IPS-18c (cell line): ENCODE results near the gene EPHA1.
"Not testable (repeated sequence)": the region's sequence is repeated elsewhere in the genome, so short reads cannot be mapped to it uniquely, and the experiment has no call there.

Source experiments
- H3K4me3 ChIP-seq: 2 replicates; pipeline ENCODE4 v1.7.0; 2013; ENCODE audit warnings: low read depth, mild to moderate bottlenecking, low read length, moderate library complexity; ENCODE audit not compliant: insufficient read depth
- H3K9me3 ChIP-seq: one replicate; pipeline ENCODE4 v1.6.1; 2013; ENCODE audit warnings: mild to moderate bottlenecking, low read length, moderate library complexity; ENCODE audit not compliant: control insufficient read depth, insufficient read depth

The EPHA1 gene

DNA sequence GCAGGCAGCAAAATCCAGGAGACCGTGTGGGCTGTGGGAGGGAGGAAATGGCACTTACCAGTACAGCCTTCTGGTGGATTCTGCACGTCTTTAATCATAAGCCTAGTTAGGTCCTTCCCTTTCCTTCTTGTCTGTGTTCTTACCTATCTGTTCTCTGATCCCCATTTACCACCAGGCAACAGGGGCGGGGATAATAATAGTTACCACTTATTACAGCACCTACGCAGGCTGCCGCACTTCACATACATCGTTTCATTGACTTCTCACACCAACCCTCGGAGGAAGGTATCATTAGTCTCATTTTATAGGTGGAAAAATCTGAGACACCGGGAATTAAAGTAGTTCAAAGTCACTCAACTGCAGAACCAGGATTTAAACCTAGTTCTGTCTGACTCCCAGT, 4.5 kb upstream of the EPHA1 start:
- H3K9me3 ChIP-seq, result no peaks in the 10 kb centered on the region
- H3K4me3 ChIP-seq, result no peak overlapping the region

DNA sequence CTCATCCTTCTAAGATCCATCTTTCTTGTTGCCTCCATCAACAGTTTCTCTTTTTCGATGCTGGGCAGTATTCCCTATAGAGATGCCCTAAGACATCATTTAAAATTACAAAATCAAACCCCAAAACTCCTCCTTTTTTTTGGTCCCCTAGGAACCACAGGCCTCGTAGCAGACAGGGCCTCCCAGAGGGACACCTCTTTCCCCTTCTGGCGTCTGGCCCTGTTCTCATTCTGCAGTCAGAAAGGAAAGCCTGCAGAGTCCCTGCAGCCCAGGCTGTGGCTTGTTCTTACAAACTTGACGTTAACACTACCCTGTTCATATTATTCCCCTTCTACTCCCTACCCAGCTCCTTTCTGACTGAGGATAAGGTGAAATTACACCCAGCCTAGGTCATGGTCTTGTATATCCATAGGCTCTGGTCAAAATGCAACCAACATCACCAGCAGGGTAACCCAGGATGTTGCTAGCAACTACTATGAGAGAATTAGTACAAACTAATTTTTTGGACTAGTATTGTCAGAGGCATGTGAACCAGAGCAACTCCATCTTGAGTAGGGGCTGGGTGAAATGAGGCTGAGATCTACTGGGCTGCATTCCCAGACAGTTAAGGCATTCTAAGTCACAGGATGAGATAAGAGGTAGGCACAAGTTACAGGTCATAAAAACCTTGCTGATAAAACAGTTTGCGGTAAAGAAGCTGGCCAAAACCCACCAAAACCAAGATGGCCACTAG, 3.5 kb upstream of the EPHA1 start:
- Histone ChIP-seq H3K9me3 (no peaks in the 10 kb centered on the region), H3K4me3 (no peak overlapping the region)

DNA sequence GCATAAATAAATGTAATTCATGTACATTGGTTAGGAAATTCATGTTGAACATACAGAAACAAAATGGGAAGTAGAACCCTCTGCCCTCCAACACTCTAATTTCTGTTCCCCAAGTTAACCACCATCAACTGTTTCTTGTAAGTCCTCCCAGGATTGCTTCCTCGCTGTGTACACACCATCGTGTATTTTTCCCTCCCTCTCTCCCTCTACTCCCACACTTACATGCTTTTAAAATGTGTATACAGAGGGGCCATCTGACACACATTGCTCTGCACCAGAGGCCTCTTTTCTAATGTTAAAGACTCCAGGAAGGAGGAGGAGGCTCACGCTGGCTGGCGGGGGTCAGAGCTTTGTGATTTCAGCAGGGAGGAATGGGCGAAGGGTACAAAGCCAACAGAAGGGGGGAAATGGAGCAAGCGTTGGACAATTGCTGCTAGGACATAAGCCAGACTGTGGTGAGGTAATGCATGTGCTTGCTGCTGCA, 1.9 kb upstream of the EPHA1 start:
- Histone ChIP-seq H3K9me3 (no peaks in the 10 kb centered on the region), H3K4me3 (no peak overlapping the region)

DNA sequence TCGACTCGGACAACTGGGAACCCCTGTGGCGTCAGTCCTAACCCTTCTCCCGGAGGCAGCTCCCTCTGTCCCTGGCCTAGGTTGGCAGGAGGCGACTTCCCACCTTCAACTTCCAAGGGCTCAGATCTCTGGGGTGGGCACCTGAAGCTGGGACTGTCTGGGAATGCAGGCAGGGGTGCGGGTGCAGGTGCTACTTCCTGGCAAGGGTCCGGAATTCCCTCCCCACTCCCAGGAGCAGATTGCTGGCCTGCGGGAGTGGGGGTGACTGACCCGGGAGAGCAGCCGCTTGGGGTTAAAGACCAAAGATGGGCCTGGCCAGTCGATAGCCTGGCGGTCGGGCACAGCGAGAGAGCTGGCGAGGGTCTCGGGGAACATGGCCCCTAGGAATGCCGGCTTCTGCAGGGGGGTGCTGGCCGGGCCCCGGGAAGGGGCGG, 387 bp downstream of the EPHA1 start:
- H3K4me3 ChIP-seq, result peak overlapping the region; percentile 74
- no peaks in the 10 kb centered on the region for H3K9me3 ChIP-seq

DNA sequence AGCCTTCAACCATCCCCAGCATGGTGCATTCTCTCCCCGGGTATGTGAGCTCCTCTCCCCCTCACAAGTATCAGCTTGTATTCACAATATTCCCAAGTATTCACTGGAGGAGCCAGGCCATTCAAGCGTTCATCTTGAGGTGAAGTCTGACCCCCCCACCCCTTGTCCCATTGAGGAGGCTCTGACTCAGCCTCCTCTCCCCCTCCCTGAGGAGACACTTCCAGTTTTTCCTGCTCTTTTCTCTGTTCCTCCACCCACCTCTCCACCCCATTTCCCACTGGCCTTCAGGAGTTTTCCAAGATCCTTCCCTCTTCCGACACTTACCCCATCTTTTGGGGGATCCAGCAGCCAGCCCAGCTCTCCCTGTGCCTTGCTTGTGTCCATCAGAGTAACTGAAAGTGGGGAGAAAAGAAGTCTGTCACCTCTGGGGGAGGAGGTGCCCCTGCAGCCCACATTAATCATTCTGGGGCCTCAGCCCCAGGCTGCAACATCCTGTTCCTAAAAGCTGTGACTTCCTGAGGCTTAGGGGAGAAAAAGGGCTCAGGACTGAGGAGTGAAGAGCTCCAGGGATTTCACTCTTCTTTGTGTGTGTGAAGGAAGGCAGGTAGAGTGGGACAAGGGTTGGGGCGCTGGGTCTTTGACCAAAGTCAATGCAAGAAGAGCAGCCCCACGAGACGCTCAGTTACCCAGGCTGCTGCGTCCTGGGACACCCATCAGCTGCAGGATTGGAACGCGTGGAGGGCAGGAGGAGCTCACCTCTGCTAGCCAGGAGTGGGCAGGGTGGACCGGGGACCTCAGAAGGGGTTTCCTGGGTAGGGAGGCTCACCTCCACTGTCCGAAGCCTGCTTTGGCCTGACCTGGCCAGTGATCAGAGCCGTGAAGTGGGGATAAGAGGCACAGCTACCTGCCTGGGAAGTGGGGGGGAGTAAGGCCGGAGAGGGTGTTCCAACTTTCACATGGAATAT, 1.1 kb downstream of the EPHA1 start:
- peak overlapping the region; percentile 74 for H3K4me3 ChIP-seq
- no peaks in the 10 kb centered on the region for H3K9me3 ChIP-seq

DNA sequence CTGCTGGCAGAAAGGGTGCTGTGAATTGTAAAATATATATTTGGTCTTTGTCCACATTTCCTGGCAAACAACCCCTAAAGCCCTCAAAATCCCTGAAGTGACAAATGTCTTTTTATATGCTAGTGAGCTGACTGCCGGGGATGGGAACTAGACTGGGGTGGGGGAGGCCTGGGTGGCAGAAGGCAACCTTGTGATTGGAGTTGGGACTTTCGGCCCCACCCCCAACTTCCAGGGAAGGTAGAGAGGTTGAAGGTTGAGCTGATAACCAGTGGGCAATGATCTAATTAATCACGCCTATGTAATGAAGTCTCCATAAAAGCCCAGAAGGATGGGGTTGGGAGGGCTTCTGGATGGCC, 2.7 kb downstream of the EPHA1 start:
- Histone ChIP-seq H3K9me3 (no peaks in the 10 kb centered on the region), H3K4me3 (no peak overlapping the region)

DNA sequence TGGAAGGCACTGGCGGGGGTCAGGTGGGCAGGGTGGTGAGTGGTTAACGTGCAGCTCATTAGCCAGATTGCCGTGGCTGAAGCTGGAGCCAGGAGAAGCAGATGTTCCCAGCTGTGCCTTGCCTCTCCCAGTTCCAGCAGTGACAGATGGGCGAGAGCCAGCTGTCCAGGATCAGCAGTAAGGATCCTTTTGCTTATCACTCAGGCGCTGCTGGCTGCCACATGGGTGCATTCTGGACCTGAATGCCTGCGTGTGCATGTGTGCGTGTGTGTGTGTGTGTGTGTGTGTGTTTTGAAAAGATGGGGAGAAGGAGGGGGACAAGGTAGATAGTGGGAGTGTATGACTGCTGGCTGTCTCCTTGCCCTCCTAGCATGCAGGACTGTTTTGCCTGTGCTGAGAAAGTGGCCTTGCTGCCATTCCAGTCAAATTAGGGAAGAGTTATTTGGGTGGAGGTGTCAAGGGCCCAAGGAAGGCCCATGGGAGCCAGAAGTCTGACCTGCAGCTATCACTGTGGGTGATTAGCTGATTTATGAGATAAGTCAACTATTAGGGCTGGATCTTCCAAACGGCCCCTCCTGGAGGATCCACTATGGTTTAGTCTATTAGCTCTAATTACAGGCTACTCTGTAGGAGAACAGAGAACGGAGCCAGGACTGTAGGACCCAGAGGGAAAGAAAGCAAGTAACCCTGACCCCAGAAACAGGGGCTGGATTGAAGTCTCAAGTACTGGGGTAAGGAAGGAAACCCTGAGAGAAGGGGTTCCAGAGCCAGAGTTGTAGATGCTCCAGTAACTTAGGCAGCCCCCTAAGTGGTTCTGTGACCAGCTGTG, 3.3 kb downstream of the EPHA1 start:
- Histone ChIP-seq H3K9me3 (no peaks in the 10 kb centered on the region), H3K4me3 (peak overlapping the region; percentile 2; the same call in 1 of the 2 replicates)

DNA sequence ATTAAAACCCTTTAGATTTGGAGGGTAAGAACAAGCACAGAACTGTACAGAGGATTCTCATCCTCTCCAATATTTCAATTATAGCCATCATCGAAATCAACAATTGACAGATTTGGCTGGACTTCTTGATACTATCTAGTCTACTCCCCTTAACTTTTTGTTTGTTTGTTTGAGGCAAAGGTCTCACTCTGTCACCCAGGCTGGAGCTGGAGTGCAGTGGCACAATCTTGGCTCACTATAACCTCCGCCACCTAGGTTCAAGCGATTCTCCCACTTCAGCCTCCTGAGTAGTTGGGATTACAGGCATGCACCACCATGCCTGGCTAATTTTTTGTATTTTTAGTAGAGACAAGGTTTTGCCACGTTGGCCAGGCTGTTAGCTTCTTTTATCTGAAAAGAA, 6.4 kb downstream of the EPHA1 start:
- H3K9me3 ChIP-seq, H3K4me3 ChIP-seq: not testable (repeated sequence)

DNA sequence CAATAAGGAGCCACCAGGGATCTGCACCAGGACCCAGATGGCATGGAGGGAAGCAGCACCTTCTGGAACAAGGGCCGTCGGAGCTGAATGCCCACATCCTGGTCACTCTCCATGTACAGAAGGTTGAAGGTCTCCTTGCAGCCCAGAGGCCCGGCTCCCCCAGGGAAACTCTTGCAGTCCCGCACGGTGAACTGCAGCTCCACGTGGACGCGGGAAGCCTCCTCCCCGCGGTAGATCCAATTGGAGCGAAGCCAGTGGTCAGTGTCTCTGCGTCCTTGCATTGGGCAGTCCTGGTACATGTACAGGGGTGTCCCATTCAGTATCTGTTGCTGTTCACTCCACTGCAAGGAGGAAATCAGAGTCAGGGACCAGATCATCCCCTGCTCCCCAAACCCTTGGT, 7.4 kb downstream of the EPHA1 start:
- Histone ChIP-seq H3K4me3 (no peak overlapping the region), H3K9me3 (no peaks in the 10 kb centered on the region)

DNA sequence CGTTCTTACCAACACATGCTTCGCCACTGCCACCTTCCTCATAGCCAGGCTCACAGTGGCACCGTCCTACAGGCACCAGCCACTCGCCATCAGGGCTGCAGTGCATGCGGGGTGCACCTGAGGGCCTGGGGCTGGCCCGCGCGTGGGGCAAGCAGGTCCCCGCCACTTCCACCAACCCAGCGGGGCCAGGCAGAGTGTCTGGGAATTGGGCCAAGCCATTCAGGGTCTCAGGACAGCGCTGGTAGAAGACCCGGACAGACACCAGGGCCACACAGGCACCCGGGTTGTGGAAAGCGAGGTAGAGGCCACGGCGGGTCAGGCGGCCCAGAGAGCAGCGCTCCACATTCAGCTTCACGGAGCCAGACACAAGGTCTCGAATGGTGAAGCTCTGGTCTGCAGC, 9.0 kb downstream of the EPHA1 start:
- Histone ChIP-seq H3K9me3 (no peaks in the 10 kb centered on the region), H3K4me3 (no peak overlapping the region)

DNA sequence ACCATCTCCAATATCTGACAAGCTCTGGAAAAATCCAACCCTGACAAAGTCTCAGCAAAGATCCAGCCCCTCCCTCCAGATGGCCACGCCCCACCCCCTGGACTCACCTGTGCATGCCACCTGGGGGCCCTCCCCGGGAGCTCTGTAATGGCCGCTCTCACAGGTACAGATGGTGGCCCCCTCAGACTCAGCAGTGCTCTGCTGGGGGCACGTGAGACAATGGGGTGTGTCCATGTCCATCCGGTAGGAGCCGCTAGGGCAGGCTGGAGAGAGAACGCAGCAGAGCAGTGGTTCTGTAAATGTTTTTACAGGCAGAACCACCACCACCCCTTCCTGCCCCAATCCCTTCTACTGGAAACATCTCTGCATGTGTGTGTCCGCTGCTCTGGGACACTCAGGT, 9.5 kb downstream of the EPHA1 start:
- no peaks in the 10 kb centered on the region for H3K9me3 ChIP-seq
- no peak overlapping the region for H3K4me3 ChIP-seq

DNA sequence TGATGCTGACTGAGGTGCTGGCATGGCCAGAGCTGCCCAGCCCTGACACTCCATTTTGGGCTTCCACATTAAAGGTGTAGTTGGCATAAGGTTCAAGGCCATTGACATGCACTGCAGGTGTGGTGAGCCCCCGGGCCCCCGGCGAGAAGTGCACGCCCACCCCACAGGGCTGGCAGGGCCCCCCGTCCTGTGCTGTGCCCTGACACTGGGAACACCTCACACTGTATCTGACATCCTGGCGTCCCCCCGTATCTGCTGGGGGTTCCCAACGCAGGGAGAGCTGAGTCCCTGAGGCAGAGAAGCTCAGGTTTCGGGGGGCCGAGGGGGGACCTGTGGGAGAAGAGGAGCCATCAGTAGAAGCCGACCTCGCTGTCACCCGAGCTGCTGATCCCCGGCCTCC, 10.0 kb downstream of the EPHA1 start:
- no peak overlapping the region for H3K4me3 ChIP-seq
- H3K9me3 ChIP-seq, result no peaks in the 10 kb centered on the region

DNA sequence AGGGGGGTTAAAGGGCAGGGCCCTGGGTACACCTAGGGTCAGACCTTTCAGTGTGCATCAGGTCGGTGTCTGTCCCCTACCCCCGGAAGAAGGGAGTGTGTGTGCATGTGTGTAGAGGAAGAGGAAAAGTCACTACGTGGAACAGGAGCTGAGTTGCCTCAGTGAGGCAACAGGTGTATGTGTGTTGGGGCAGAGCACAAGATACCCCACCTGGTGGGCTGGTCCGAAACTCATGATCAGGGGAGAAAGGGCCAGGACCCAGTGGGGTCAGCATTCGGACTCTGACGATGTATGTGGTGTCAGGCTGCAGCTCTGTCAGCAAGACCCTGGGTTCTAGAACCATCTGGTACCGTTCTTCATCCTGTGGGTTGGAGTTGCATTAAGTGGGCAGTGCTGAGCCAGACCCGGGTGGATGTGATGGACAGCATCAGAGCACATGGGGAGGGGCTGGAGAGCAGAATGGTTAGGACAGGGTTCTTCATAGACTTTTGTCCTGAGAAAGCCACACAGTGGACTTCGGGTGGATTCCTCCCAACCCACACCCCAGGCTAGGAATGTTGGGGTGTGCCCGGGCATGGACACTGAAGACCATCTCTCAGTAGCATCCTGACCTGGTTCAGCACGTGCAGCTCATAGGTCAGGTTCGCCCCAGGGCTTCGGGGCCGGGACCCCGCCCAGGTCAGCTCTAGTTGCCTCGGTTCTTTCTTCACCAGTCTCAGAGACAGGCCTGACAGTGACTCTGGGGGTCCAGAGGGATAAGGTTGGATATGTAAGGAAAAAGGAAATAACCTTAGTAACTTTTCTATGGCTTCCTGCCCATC, 10.7 kb downstream of the EPHA1 start:
- H3K9me3 ChIP-seq, result no peaks in the 10 kb centered on the region

DNA sequence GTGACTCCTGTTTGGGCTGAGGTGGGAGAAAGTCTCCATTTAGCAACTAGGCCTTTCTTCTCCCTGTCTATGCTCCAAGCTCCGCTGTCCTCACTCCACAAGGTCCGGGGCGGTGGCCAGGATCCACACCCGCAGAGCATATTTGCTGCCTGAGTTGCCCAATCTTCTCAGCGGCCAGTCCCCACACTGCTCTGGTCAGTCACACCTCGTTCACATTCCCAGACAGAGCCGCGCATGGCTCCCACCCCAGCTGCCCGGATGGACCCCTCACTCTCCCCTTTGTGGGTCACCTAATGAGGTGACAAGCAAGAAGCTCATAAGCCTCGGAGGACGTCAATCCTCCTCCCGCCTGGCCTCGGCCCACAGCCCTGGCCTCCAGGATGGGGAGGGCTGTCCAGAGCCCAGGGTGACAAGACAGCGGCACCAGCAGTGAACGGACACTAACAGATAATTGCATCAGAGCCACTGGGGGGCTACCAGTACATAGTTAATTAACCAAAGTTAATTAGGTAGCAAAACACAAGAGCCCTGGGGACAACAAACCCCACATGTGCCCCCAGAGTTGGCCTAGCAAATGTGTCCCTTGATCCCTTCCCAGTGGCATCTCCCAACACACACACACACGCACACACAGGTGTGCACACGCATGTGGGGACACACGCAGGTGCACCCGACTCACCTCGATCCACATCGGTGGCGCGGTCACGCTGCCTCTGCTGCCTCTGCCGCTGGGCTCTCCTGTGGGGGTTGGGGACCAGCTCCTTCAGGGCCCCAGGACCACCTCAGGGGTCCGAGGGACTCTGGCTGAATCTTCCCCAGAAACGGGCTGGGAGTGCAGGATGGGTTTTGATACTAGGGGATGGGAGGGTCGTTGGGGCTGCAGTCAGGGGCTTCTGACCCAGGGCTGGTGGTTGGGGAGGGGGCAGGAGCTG, 11.8 kb downstream of the EPHA1 start:
- H3K4me3 ChIP-seq, result no peak overlapping the region
- no peaks in the 10 kb centered on the region for H3K9me3 ChIP-seq

More for the DNA sequence above, 10.7 kb downstream of the EPHA1 start:
- no peak overlapping the region for H3K4me3 ChIP-seq

DNA sequence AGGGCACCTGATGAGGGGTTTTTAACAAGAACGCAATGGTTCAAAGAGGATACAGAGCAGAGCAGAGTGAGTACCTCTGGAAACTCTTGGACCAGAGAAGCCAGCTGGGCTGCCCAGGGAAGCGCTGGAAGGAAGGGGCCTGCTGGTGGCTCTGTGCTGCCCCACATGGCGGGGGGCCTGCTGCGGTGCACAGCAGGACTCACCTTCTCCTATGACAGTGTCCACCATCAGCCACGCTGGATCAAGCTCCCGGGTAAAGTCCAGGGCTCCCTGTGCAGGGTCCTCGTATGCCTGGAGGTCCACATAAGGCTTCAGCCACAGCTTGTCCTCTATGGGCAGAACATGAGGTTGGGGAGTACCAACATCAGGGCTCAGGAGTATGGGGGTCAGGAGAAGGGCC, 12.5 kb downstream of the EPHA1 start:
- H3K4me3 ChIP-seq, result no peak overlapping the region
- H3K9me3 ChIP-seq, result no peaks in the 10 kb centered on the region
